Measurements from ENCODE around the gene TARS1.

DNA sequence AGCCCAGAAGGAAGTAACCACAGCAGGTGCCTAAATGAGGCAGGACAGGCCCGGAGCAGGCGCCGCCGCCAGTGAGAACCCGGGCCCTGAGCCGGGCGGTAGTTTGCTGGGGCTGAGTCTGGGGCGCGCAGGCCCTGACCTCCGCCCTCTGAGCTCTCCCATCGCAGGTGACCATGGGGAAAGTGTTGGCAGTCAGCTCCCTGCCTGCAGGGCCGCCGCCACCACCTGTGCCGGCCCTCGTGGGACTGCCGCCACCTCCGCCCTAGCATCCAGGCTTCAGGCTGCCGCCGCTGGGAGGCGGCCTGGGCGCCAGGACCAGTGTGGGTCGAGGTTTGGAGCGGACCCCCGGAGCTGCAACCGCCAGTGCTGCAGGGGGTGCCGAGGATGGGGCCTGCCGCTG is 61.1 kb downstream of the TARS1 start:
- TF ChIP-seq, protein P1, sequence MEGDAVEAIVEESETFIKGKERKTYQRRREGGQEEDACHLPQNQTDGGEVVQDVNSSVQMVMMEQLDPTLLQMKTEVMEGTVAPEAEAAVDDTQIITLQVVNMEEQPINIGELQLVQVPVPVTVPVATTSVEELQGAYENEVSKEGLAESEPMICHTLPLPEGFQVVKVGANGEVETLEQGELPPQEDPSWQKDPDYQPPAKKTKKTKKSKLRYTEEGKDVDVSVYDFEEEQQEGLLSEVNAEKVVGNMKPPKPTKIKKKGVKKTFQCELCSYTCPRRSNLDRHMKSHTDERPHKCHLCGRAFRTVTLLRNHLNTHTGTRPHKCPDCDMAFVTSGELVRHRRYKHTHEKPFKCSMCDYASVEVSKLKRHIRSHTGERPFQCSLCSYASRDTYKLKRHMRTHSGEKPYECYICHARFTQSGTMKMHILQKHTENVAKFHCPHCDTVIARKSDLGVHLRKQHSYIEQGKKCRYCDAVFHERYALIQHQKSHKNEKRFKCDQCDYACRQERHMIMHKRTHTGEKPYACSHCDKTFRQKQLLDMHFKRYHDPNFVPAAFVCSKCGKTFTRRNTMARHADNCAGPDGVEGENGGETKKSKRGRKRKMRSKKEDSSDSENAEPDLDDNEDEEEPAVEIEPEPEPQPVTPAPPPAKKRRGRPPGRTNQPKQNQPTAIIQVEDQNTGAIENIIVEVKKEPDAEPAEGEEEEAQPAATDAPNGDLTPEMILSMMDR (IDR thresholded peaks at IDR 0.05): no peak
- no peak for TF ChIP-seq POLR2A (IDR thresholded peaks at IDR 0.05)
- no peak for TF ChIP-seq EP300 (IDR thresholded peaks at IDR 0.05)
- TF ChIP-seq POLR2AphosphoS5 (IDR thresholded peaks at IDR 0.05): no peak
